ENCODE results near the gene SCRG1.

Gene SCRG1

GRCh38 chr4:173357939-173358338, 41.0 kb downstream of the SCRG1 start:
- FAIRE-seq, result no peak

DNA sequence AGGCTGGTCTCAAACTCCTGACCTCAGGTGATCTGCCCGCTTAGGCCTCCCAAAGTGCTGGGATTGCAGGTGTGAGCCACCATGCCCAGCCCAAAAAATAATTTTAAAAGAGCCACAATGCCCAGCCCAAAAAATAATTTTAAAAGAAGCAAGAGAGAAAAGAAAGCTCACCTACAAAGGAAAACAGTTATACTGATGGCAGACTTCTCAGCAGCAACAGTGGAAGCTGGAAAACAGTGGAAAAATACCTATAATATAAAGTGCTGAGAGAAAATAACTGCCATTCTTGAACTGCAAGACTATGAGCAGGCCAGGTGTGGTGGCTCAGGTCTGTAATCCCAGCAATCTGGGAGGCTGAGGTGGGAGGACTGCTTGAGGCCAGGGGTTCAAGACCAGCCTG, 51.4 kb downstream of the SCRG1 start:
- no peak for FAIRE-seq

- no peak for FAIRE-seq
Observed at GRCh38 chr4:173346074-173346473, 52.8 kb downstream of the SCRG1 start.

GRCh38 chr4:173345648-173346047, 53.3 kb downstream of the SCRG1 start:
- no peak for FAIRE-seq

DNA sequence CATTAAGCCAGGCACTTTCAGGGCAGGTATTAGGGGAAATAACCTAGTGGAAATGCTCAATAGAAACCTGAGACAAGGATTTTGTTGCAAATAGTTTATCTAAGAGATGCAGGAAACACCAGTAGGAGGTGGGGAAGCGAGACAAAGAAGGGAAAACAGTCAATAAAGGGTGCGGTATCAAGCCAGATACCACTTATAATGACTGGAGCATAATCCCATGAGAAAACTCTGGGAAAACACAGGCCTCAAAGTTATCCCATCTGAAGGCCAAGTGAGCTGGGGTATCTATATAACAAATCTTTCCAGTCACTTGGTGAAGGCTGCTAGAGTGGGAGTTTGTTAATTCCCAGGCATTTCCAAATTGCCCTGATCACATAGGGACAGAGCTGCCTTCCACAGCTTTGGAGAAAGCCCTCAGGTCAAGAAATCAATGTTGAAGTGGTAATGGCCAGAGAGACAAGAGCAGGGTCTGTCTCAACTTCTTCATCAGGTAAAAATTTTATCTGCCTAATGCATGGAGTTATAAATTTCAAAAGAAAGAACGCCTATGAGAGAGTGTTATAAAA, 55.0 kb downstream of the SCRG1 start:
- FAIRE-seq, result no peak

GRCh38 chr4:173337463-173337862, 61.5 kb downstream of the SCRG1 start:
- FAIRE-seq, result no peak

DNA sequence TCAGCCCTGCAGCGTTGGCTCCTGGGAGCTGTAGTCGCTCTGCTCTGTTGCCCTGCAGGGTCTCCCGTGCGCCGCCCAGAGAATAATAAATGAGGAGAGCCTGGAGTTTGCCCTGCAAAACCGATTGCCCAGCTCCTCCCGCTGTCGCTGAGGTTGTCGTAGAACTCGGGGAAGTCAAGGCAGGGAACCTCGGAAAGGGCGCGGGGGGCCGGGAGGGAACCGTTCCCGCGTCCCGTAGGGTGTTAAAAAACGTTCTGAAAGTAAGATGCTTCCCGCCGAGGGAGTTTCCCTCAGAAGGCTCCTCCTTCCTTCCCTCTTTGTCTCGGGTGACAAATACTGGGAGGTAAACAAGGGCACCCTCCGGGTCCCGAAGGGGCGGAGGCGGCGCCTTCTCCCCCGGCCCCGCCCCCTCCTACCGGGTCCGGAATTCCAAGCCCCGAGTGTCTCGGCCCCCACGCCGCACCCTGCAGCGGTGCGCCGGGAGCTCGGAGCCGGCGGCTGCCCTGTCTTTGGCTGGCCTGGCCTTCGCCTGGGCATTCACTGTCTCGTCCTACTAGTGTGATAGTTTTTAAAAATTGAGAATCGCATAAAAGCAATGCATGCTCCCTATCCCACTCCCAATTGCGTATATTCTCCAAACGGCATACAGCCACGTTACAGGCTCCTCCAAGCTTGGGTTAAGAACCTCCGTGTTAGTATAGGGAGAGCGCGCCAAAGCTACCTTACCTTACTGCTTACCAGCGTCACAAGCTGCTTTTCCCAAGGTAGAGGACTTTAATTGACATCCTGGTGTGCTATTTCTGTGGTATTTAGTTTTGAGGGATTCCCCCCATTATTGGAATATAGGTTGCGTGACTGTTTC, 63.8 kb downstream of the SCRG1 start:
- FAIRE-seq, result peak; percentile 79

Measured in A204.1 (cell line).